PFSK-1 (cell line): ENCODE results near the gene FSTL4.

Experiments
- FOXP2 ChIP-seq: optimal IDR thresholded peaks from 2 replicates; pipeline ENCODE3; 2011; ENCODE audit warnings: borderline replicate concordance, control low read depth, inconsistent platforms; ENCODE audit not compliant: insufficient read depth; ENCODE audit errors: extremely low read length, extremely low read depth
- POLR2AphosphoS5 ChIP-seq: IDR thresholded peaks from 2 replicates; pipeline ENCODE4 v1.6.1; 2012; ENCODE audit warnings: low read depth, mild to moderate bottlenecking, control low read depth, low read length, moderate library complexity
- REST ChIP-seq, 2 experiments: IDR thresholded peaks; 2 replicates each; pipeline versions ENCODE4 v1.6.1 to v1.8.0; 2011 to 2012; ENCODE audit warnings: low read depth in 2 of 2, low read length in 2 of 2, control low read depth in 1 of 2, inconsistent platforms in 1 of 2, mild to moderate bottlenecking in 1 of 2, moderate library complexity in 1 of 2; ENCODE audit not compliant: insufficient read depth in 1 of 2
- SIN3A ChIP-seq: IDR thresholded peaks from 2 replicates; pipeline ENCODE4 v1.6.1; 2012; ENCODE audit warnings: mild to moderate bottlenecking, low read length, moderate library complexity, borderline replicate concordance; ENCODE audit not compliant: insufficient read depth
- TAF1 ChIP-seq: IDR thresholded peaks from 2 replicates; pipeline ENCODE4 v1.6.1; 2012; ENCODE audit warnings: low read length, control low read depth, borderline replicate concordance; ENCODE audit not compliant: insufficient read depth

Gene FSTL4

GRCh38 chr5:133415906-133416305 lies 196.4 kb downstream of the FSTL4 start:
- no peak for TF ChIP-seq REST (IDR thresholded peaks at IDR 0.05; ENCODE audit: insufficient read depth in 1 of 2, low read depth in 2 of 2, low read length in 2 of 2)
- no peak for TF ChIP-seq TAF1
- TF ChIP-seq SIN3A, result no peak
- TF ChIP-seq FOXP2, result no peak
- no peak for TF ChIP-seq POLR2AphosphoS5

- TF ChIP-seq TAF1, result no peak
- no peak for TF ChIP-seq POLR2AphosphoS5
- no peak for TF ChIP-seq SIN3A
- TF ChIP-seq FOXP2, result no peak
- no peak for TF ChIP-seq REST (IDR thresholded peaks at IDR 0.05; ENCODE audit: insufficient read depth in 1 of 2, low read depth in 2 of 2, low read length in 2 of 2)
Observed at GRCh38 chr5:133415506-133415905, 196.8 kb downstream of the FSTL4 start.

- TF ChIP-seq REST (IDR thresholded peaks at IDR 0.05; ENCODE audit: insufficient read depth in 1 of 2, low read depth in 2 of 2, low read length in 2 of 2) (no peak), SIN3A (no peak), POLR2AphosphoS5 (no peak), TAF1 (no peak), FOXP2 (no peak)
Observed at GRCh38 chr5:133412661-133413060, 199.7 kb downstream of the FSTL4 start.

GRCh38 chr5:133410335-133410828 lies 202.0 kb downstream of the FSTL4 start:
- TF ChIP-seq POLR2AphosphoS5, result no peak
- TF ChIP-seq TAF1, result no peak
- TF ChIP-seq FOXP2, result no peak
- TF ChIP-seq REST (IDR thresholded peaks at IDR 0.05; ENCODE audit: insufficient read depth in 1 of 2, low read depth in 2 of 2, low read length in 2 of 2), result no peak
- no peak for TF ChIP-seq SIN3A

GRCh38 chr5:133409210-133409674 lies 203.1 kb downstream of the FSTL4 start:
- TF ChIP-seq REST (IDR thresholded peaks at IDR 0.05; ENCODE audit: insufficient read depth in 1 of 2, low read depth in 2 of 2, low read length in 2 of 2), result no peak
- TF ChIP-seq FOXP2, result no peak
- TF ChIP-seq SIN3A, result no peak
- TF ChIP-seq TAF1, result no peak
- TF ChIP-seq POLR2AphosphoS5, result no peak
